HG03565 (cell line): ENCODE data around the gene LINS1.

Source experiments
- ATAC-seq: cut with Tn5 transposase; IDR thresholded peaks from one replicate; pipeline ENCODE4 v1.9.1; 2021; ENCODE audit warnings: mild to moderate bottlenecking, moderate library complexity; ENCODE audit not compliant: unreplicated experiment

The LINS1 gene

GRCh38 chr15:100602064-100602822 lies at the start of gene LINS1, which contains the start of gene ASB7:
LINS1 (minus strand) TSS chr15:100602184; CDS start chr15:100580842, 21,342 bp downstream.
ASB7 (plus strand) TSS chr15:100602589; CDS start chr15:100612217, 9,628 bp downstream.
- peak; percentile 88 for ATAC-seq

- ATAC-seq = no peak
Observed at GRCh38 chr15:100651253-100651652, 49.3 kb upstream of the LINS1 start.

GRCh38 chr15:100650685-100651084 lies 48.7 kb upstream of the LINS1 start:
- no peak for ATAC-seq

- ATAC-seq = no peak
Observed at GRCh38 chr15:100648951-100649350, 47.0 kb upstream of the LINS1 start.

GRCh38 chr15:100645671-100646070 lies 43.7 kb upstream of the LINS1 start:
- ATAC-seq = no peak

GRCh38 chr15:100642950-100643338 lies 41.0 kb upstream of the LINS1 start:
- no peak for ATAC-seq

- no peak for ATAC-seq
Observed at GRCh38 chr15:100642213-100642949, 40.4 kb upstream of the LINS1 start.

- no peak for ATAC-seq
Observed at GRCh38 chr15:100638177-100638730, 36.3 kb upstream of the LINS1 start.

GRCh38 chr15:100635406-100636071 lies 33.6 kb upstream of the LINS1 start:
- no peak for ATAC-seq

- no peak for ATAC-seq
Observed at GRCh38 chr15:100633763-100634075, 31.7 kb upstream of the LINS1 start.

- ATAC-seq = no peak
Observed at GRCh38 chr15:100631831-100632230, 29.8 kb upstream of the LINS1 start.

GRCh38 chr15:100628746-100629145 lies 26.8 kb upstream of the LINS1 start:
- no peak for ATAC-seq

- ATAC-seq = peak; percentile 57
Observed at GRCh38 chr15:100627789-100628395, 25.9 kb upstream of the LINS1 start.

GRCh38 chr15:100623301-100623700 lies 21.3 kb upstream of the LINS1 start:
- ATAC-seq = no peak

- ATAC-seq = no peak
Observed at GRCh38 chr15:100616700-100617099, 14.7 kb upstream of the LINS1 start.

GRCh38 chr15:100615801-100616200 lies 13.8 kb upstream of the LINS1 start:
- no peak for ATAC-seq

- ATAC-seq = no peak
Observed at GRCh38 chr15:100614918-100615317, 12.9 kb upstream of the LINS1 start.

GRCh38 chr15:100614336-100614735 lies 12.4 kb upstream of the LINS1 start:
- ATAC-seq = no peak

- ATAC-seq = no peak
Observed at GRCh38 chr15:100613208-100613607, 11.2 kb upstream of the LINS1 start.

- no peak for ATAC-seq
Observed at GRCh38 chr15:100612539-100612938, 10.6 kb upstream of the LINS1 start.

- ATAC-seq = peak; percentile 35
Observed at GRCh38 chr15:100602823-100603393, 924 bp upstream of the LINS1 start.
